Esophagus muscularis mucosa (tissue), 4 donors: ENCODE data around the gene FAM199X. TPM values are rescaled to one million over a fixed set of nuclear protein-coding genes. Genes with fewer than 3 reads are reported as not detected.

Experiments used
- DNase-seq: peaks from one replicate; pipeline ENCODE4 v3.0.0-alpha.2; 2017; ENCODE audit errors: extremely low spot score
- H3K27ac ChIP-seq, 4 donors: fragments of 200-600 bp; sonication (generic); replicated peaks in 1 of 4; 1 replicate in 3 of 4; 2 replicates in 1 of 4; pipeline ENCODE4 v1.5.1; 2016 to 2019; ENCODE audit warnings: mild to moderate bottlenecking in 1 of 4
- H3K27me3 ChIP-seq, 4 donors: fragments of 200-600 bp; sonication (generic); one replicate each; pipeline versions ENCODE4 v1.5.1 to v1.6.0; 2016 to 2019
- H3K36me3 ChIP-seq, 4 donors: fragments of 200-600 bp; sonication (generic); one replicate each; pipeline ENCODE4 v1.5.1; 2016 to 2019
- H3K4me1 ChIP-seq, 4 donors: fragments of 200-600 bp; sonication (generic); one replicate each; pipeline ENCODE4 v1.5.1; 2016 to 2019
- H3K4me3 ChIP-seq, 4 donors: fragments of 200-600 bp; sonication (generic); 1 replicate in 2 of 4; 2 replicates in 2 of 4; pipeline ENCODE4 v1.5.1; 2016 to 2019; ENCODE audit warnings: mild to moderate bottlenecking in 4 of 4, moderate library complexity in 1 of 4
- H3K9me3 ChIP-seq, 4 donors: fragments of 200-600 bp; sonication (generic); 1 replicate in 3 of 4; 2 replicates in 1 of 4; pipeline ENCODE4 v1.5.1; 2016 to 2019
- EP300 ChIP-seq: sonication (generic); formaldehyde crosslinking; IDR thresholded peaks from one replicate; pipeline ENCODE4 v1.6.1; 2017; ENCODE audit warnings: antibody characterized with exemption
- POLR2A ChIP-seq: fragments of 450-650 bp; IDR thresholded peaks from one replicate; pipeline ENCODE4 v1.6.1; 2017; ENCODE audit warnings: antibody characterized with exemption, moderate library complexity, mild to moderate bottlenecking, low read depth
- POLR2AphosphoS5 ChIP-seq, 2 donors: sonication (generic); formaldehyde crosslinking; IDR thresholded peaks; one replicate each; pipeline ENCODE4 v1.6.1; 2017; ENCODE audit warnings: antibody characterized with exemption in 2 of 2
- WGBS: methylation state at CpG from one replicate; pipeline ENCODE4 v1.1.5; 2018; 5-methylcytosine and 5-hydroxymethylcytosine counted together
- intact Hi-C: fragments of 100-400 bp; cut with DNase I; formaldehyde crosslinking; loops from one replicate; pipeline ENCODE4 v1.15.1; 2023
- total RNA-seq, 4 donors: library from RNA; depleted of rRNA; stranded (reverse); fragments of >200 nt; gene quantifications; one replicate each; pipeline versions ENCODE4 v1.1.0 to v1.2.1, GENCODE V29; 2016
- TF ChIP-seq, protein P1 (sequence below), 3 experiments: fragments of 200-600 bp in 2 of 3; fragments of 450-650 bp in 1 of 3; sonication (generic) in 2 of 3; IDR thresholded peaks; one replicate each; pipeline ENCODE4 v1.5.1; 2017 to 2019; ENCODE audit warnings: antibody characterized with exemption in 3 of 3, mild to moderate bottlenecking in 2 of 3, moderate library complexity in 1 of 3

Gene FAM199X
- total RNA-seq, 4 donors from 2014 or later = 19.9 to 25.6 (median 21.0) TPM

DNA sequence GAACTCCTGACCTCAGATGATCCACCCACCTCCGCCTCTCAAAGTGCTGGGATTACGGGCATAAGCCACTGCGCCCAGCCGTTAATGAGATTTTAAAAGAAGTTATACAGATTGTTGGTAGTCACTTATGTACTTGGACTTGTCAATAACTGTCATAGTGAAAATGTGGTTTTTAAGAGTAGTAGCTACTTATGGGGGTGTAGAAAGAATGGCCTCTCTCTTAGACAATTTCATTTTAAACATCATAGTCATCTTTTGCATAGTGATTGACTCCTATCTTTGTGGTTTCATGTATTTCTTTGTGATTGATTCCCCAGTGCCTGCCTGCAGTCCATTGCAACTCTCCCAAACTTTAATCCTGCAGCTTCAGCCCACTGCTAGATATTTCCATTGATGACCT lies 17.4 kb downstream of the FAM199X start:
- DNase-seq = no peak
- Histone ChIP-seq H3K36me3 (peaks cover 12 to 31% (median 18%) of the 10 kb centered on the region in 4 donors), H3K27ac (no peak overlapping the region), H3K4me3 (no peak overlapping the region), H3K4me1 (peaks cover 0 to 7% (median 2%) of the 10 kb centered on the region in 4 donors), H3K27me3 (no peaks in the 10 kb centered on the region), H3K9me3 (peaks cover 0 to 2% (median 0%) of the 10 kb centered on the region in 4 donors)
- intact Hi-C loops = no loop called here
- 87% methylated on average over 4 of the region's 4 CpGs for WGBS
- TF ChIP-seq EP300 (no peak), POLR2A (no peak), POLR2AphosphoS5 (IDR thresholded peaks at IDR 0.05) (no peak)
- TF ChIP-seq, protein P1, sequence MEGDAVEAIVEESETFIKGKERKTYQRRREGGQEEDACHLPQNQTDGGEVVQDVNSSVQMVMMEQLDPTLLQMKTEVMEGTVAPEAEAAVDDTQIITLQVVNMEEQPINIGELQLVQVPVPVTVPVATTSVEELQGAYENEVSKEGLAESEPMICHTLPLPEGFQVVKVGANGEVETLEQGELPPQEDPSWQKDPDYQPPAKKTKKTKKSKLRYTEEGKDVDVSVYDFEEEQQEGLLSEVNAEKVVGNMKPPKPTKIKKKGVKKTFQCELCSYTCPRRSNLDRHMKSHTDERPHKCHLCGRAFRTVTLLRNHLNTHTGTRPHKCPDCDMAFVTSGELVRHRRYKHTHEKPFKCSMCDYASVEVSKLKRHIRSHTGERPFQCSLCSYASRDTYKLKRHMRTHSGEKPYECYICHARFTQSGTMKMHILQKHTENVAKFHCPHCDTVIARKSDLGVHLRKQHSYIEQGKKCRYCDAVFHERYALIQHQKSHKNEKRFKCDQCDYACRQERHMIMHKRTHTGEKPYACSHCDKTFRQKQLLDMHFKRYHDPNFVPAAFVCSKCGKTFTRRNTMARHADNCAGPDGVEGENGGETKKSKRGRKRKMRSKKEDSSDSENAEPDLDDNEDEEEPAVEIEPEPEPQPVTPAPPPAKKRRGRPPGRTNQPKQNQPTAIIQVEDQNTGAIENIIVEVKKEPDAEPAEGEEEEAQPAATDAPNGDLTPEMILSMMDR (IDR thresholded peaks at IDR 0.05) = no peak

DNA sequence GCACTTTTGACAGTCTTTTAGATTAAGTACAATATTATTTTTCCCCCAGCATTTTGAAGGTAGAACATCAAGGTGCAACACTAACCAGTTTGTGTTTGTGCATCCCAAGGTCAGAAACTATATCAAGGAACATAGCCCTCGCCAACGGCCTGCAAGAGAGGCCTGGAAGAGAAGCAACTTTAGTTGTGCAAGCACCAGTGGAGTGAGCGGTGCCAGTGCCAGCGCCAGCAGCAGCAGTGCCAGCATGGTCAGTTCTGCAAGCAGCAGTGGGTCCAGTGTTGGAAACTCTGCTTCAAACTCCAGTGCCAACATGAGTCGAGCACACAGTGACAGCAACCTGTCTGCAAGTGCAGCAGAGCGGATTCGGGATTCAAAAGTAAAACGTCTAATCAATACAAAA lies 21.7 kb downstream of the FAM199X start:
- DNase-seq = no peak
- Histone ChIP-seq H3K9me3 (no peaks in the 10 kb centered on the region), H3K4me3 (no peak overlapping the region), H3K4me1 (no peaks in the 10 kb centered on the region), H3K27me3 (no peaks in the 10 kb centered on the region), H3K27ac (no peak overlapping the region), H3K36me3 (peaks cover 19 to 61% (median 29%) of the 10 kb centered on the region in 4 donors)
- 89% methylated on average over 8 of the region's 8 CpGs for WGBS
- TF ChIP-seq POLR2A = no peak
- TF ChIP-seq POLR2AphosphoS5 (IDR thresholded peaks at IDR 0.05) = no peak
- TF ChIP-seq, protein P1 (IDR thresholded peaks at IDR 0.05) = no peak
- TF ChIP-seq EP300 = no peak
- intact Hi-C loops = no loop called here

DNA sequence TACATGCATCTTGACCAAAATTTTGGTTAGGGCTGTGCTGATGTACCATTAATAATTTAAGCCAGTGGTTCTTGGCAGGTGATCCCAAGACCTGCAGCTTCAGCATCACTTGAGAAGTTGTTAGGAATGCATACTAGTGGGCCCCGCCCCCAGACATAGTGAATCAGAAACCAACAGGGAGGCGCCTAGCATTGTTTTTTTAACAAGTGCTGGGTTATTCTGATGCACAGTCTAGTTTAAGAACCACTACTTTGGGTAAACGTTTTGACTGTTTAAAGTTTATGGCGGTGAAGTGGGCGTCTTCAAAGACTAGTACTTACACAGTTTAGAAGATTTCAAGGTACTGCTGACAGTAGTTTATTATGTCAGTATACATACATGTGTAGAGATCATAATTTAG lies 23.6 kb downstream of the FAM199X start:
- TF ChIP-seq, protein P1 (IDR thresholded peaks at IDR 0.05) = no peak
- no peak for TF ChIP-seq EP300
- TF ChIP-seq POLR2A = no peak
- TF ChIP-seq POLR2AphosphoS5 (IDR thresholded peaks at IDR 0.05) = no peak
- 58% methylated on average over 5 of the region's 5 CpGs for WGBS
- Histone ChIP-seq H3K36me3 (peaks cover 19 to 58% (median 29%) of the 10 kb centered on the region in 4 donors), H3K9me3 (no peaks in the 10 kb centered on the region), H3K27me3 (no peaks in the 10 kb centered on the region), H3K4me3 (no peak overlapping the region), H3K27ac (no peak overlapping the region), H3K4me1 (no peaks in the 10 kb centered on the region)
- no peak for DNase-seq
- intact Hi-C loops = no loop called here

DNA sequence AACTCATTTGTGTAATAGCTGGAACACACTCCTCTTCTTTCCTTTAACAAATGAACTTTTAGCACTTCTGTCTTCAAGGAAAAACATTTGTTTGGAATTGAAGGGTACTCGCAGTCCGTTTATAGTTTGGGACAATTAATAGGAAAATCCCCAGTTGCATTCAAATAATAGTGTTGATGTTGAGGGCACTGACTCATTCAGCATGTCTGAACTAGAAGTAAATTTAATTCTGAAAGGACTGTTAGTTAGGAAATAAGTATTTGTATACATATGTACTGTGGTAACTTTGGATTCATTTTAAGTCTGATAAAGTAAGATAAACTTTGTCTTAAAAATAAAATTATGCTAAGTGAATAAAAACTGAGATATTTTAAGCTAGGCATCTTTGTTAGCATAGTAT lies 27.2 kb downstream of the FAM199X start:
- no peak overlapping the region for H3K4me3 ChIP-seq
- 68% methylated on average over 2 of the region's 2 CpGs for WGBS
- no peaks in the 10 kb centered on the region for H3K4me1 ChIP-seq
- no peaks in the 10 kb centered on the region for H3K9me3 ChIP-seq
- intact Hi-C loops = no loop called here
- no peak overlapping the region for H3K27ac ChIP-seq
- TF ChIP-seq EP300 = no peak
- TF ChIP-seq POLR2AphosphoS5 (IDR thresholded peaks at IDR 0.05) = no peak
- TF ChIP-seq, protein P1 (IDR thresholded peaks at IDR 0.05) = no peak
- no peak for TF ChIP-seq POLR2A
- H3K36me3 ChIP-seq = peaks cover 7 to 46% (median 12%) of the 10 kb centered on the region in 4 donors
- no peaks in the 10 kb centered on the region for H3K27me3 ChIP-seq
- no peak for DNase-seq

DNA sequence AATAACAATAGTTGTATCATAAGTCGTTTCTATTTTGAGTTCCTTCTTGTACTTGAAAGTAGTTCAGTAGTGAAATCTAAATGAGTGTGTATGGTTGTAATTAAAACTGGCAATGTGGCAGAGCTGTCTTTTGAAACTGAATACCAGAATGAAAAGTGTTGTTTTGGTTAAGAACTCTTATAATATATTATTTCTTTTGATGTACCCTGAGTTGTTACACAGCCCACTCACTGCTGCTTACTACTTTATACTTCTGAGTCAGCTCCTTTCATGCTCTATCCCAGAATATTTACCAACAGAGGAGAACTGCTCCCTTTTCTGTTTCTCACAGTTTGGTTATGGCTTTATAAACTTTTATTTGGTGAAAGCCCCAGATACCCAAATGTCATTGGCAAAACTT lies 28.8 kb downstream of the FAM199X start:
- Histone ChIP-seq H3K4me3 (no peak overlapping the region), H3K4me1 (no peaks in the 10 kb centered on the region), H3K9me3 (no peaks in the 10 kb centered on the region), H3K36me3 (peaks cover 0 to 33% (median 3%) of the 10 kb centered on the region in 4 donors), H3K27me3 (no peaks in the 10 kb centered on the region), H3K27ac (no peak overlapping the region)
- TF ChIP-seq EP300 (no peak), POLR2AphosphoS5 (IDR thresholded peaks at IDR 0.05) (no peak), POLR2A (no peak)
- TF ChIP-seq, protein P1 (IDR thresholded peaks at IDR 0.05) = no peak
- WGBS = 37% methylated on average over 1 of the region's 1 CpG
- intact Hi-C loops = no loop called here
- DNase-seq = no peak
